ENCODE measurements around the gene TWIST2.

Gene TWIST2

DNA sequence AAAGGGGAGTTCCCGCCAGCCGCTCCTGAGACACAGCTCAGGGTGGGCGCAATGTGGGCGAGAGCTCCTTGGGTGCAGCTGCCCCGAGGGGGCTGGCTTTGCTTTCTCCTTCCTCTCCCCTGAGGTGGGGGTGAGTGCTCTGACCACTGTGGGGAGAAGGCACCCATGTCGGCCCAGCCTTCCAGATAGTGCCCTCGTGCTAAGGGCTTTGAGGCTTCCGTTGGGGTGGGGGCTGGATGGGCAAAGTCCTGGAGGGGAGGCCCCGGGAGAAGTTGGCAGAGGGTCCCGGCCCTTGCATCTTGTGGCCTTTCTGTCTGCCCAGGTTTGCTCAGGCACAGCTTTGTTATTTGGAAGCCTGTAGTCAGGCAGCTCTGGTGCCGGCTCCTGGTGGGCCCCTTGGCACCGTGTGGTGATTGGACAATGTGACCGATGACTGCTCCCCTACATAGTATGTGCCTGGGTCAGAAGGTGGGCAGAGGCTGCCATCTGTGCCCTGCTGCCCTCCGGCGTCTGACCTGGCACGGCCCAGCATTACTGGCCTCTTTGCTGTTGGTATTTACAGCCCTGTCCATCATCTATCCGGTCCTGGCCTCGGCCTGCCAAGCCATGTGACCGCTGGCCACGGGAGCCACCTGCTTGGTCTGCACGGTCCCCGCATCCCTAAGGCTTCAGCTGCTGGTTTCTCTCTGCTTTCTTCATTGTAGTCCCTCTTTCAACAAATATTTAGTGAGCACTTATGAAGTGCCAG lies 50.8 kb downstream of the TWIST2 start:
- H3K9me3 ChIP-seq (ENCODE audit: low read length) = no peaks in the 10 kb centered on the region
- no peaks in the 10 kb centered on the region for H3K36me3 ChIP-seq (ENCODE audit: insufficient read depth, low read length)
- TF ChIP-seq, protein P1, sequence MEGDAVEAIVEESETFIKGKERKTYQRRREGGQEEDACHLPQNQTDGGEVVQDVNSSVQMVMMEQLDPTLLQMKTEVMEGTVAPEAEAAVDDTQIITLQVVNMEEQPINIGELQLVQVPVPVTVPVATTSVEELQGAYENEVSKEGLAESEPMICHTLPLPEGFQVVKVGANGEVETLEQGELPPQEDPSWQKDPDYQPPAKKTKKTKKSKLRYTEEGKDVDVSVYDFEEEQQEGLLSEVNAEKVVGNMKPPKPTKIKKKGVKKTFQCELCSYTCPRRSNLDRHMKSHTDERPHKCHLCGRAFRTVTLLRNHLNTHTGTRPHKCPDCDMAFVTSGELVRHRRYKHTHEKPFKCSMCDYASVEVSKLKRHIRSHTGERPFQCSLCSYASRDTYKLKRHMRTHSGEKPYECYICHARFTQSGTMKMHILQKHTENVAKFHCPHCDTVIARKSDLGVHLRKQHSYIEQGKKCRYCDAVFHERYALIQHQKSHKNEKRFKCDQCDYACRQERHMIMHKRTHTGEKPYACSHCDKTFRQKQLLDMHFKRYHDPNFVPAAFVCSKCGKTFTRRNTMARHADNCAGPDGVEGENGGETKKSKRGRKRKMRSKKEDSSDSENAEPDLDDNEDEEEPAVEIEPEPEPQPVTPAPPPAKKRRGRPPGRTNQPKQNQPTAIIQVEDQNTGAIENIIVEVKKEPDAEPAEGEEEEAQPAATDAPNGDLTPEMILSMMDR (IDR thresholded peaks at IDR 0.05; ENCODE audit: low read length) = no peak
- TF ChIP-seq EZH2 (IDR thresholded peaks at IDR 0.05; ENCODE audit: borderline replicate concordance, low read length) = no peak
- no peaks in the 10 kb centered on the region for H4K20me1 ChIP-seq (ENCODE audit: insufficient read depth, low read length)
- no peak overlapping the region for H3K4me2 ChIP-seq (ENCODE audit: low read length)
- no peak overlapping the region for H3K27ac ChIP-seq (ENCODE audit: low read depth, low read length, poor library complexity, severe bottlenecking)
- no peak overlapping the region for H3K9ac ChIP-seq (ENCODE audit: low read length)
- H3K4me3 ChIP-seq (ENCODE audit: low read depth, low read length, poor library complexity, severe bottlenecking) = no peak overlapping the region
- no peaks in the 10 kb centered on the region for H3K79me2 ChIP-seq (ENCODE audit: insufficient read depth, low read length)
- H3K9me2 ChIP-seq (ENCODE audit: low read depth, low read length) = no peaks in the 10 kb centered on the region
- H3K4me1 ChIP-seq (ENCODE audit: insufficient read depth, low read length, severe bottlenecking) = no peaks in the 10 kb centered on the region
- no peak overlapping the region for H2AFZ ChIP-seq (ENCODE audit: low read length)
- H3K27me3 ChIP-seq (ENCODE audit: insufficient read depth, low read length) = no peaks in the 10 kb centered on the region
- H3F3A ChIP-seq (ENCODE audit: insufficient read depth, low read length) = no peaks in the 10 kb centered on the region

GRCh38 chr2:238899386-238899785 lies 51.5 kb downstream of the TWIST2 start:
- H3F3A ChIP-seq (ENCODE audit: insufficient read depth, low read length) = no peaks in the 10 kb centered on the region
- H4K20me1 ChIP-seq (ENCODE audit: insufficient read depth, low read length) = no peaks in the 10 kb centered on the region
- H3K27me3 ChIP-seq (ENCODE audit: insufficient read depth, low read length) = no peaks in the 10 kb centered on the region
- H3K36me3 ChIP-seq (ENCODE audit: insufficient read depth, low read length) = no peaks in the 10 kb centered on the region
- no peak overlapping the region for H3K9ac ChIP-seq (ENCODE audit: low read length)
- no peak overlapping the region for H2AFZ ChIP-seq (ENCODE audit: low read length)
- no peaks in the 10 kb centered on the region for H3K79me2 ChIP-seq (ENCODE audit: insufficient read depth, low read length)
- no peaks in the 10 kb centered on the region for H3K4me1 ChIP-seq (ENCODE audit: insufficient read depth, low read length, severe bottlenecking)
- no peaks in the 10 kb centered on the region for H3K9me2 ChIP-seq (ENCODE audit: low read depth, low read length)
- no peak overlapping the region for H3K4me3 ChIP-seq (ENCODE audit: low read depth, low read length, poor library complexity, severe bottlenecking)
- no peak overlapping the region for H3K27ac ChIP-seq (ENCODE audit: low read depth, low read length, poor library complexity, severe bottlenecking)
- no peak overlapping the region for H3K4me2 ChIP-seq (ENCODE audit: low read length)
- H3K9me3 ChIP-seq (ENCODE audit: low read length) = no peaks in the 10 kb centered on the region
- TF ChIP-seq, protein P1 (IDR thresholded peaks at IDR 0.05; ENCODE audit: low read length) = no peak
- no peak for TF ChIP-seq EZH2 (IDR thresholded peaks at IDR 0.05; ENCODE audit: borderline replicate concordance, low read length)

DNA sequence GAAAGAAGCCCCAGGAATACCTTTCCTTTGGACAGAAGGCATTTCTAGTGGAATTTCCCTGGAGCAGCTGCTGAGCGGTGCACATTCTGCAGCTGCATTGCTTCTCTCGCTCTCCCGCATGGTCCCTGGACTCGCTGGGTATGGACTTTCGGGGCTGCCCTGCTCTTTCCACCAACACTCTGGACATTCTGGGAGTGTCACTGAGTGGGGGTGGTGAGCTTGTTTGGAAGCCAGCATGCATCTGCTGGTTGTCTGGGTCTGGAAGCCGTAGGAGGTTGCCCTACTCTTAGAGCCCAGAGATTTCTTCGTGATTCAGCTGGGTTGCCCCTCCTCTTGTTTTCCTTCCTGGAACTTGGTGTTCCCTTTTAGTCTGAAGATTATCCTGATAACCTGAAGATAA lies 52.6 kb downstream of the TWIST2 start:
- no peaks in the 10 kb centered on the region for H3K36me3 ChIP-seq (ENCODE audit: insufficient read depth, low read length)
- no peaks in the 10 kb centered on the region for H3K27me3 ChIP-seq (ENCODE audit: insufficient read depth, low read length)
- H2AFZ ChIP-seq (ENCODE audit: low read length) = no peak overlapping the region
- H3K9ac ChIP-seq (ENCODE audit: low read length) = no peak overlapping the region
- no peaks in the 10 kb centered on the region for H3K9me2 ChIP-seq (ENCODE audit: low read depth, low read length)
- no peaks in the 10 kb centered on the region for H3K9me3 ChIP-seq (ENCODE audit: low read length)
- H4K20me1 ChIP-seq (ENCODE audit: insufficient read depth, low read length) = no peaks in the 10 kb centered on the region
- no peak overlapping the region for H3K4me2 ChIP-seq (ENCODE audit: low read length)
- no peak for TF ChIP-seq EZH2 (IDR thresholded peaks at IDR 0.05; ENCODE audit: borderline replicate concordance, low read length)
- no peaks in the 10 kb centered on the region for H3F3A ChIP-seq (ENCODE audit: insufficient read depth, low read length)
- no peaks in the 10 kb centered on the region for H3K79me2 ChIP-seq (ENCODE audit: insufficient read depth, low read length)
- H3K4me3 ChIP-seq (ENCODE audit: low read depth, low read length, poor library complexity, severe bottlenecking) = no peak overlapping the region
- H3K4me1 ChIP-seq (ENCODE audit: insufficient read depth, low read length, severe bottlenecking) = no peaks in the 10 kb centered on the region
- no peak overlapping the region for H3K27ac ChIP-seq (ENCODE audit: low read depth, low read length, poor library complexity, severe bottlenecking)

Measured in OCI-LY1 (cell line).